Caco-2 (cell line): ENCODE data around the gene AOC3. TPM values are rescaled to one million over a fixed set of nuclear protein-coding genes. Genes with fewer than 3 reads are reported as not detected.
A peak's percentile ranks its signal among the peaks of the same experiment; 100 is the strongest.

Source experiments
- BruUV-seq: library from RNA; stranded (reverse); fragments of 400-500 nt; replicated peaks from 2 replicates; lab custom pipeline; 2021; lab: Mats Ljungman, UMichigan
- CTCF ChIA-PET: fragments of 300-600 bp; sonication (Branson Sonifier 250); formaldehyde crosslinking; loops from one replicate; lab custom pipeline; 2022; ENCODE audit warnings: antibody characterized with exemption; lab: Charles Lee
- POLR2A ChIA-PET: fragments of 300-600 bp; sonication (Branson Sonifier 250); formaldehyde crosslinking; loops from one replicate; lab custom pipeline; 2022; ENCODE audit warnings: antibody characterized with exemption; lab: Charles Lee
- DNase-seq, 2 experiments: peaks; one replicate each; pipeline versions ENCODE4 v3.0.0 to v3.0.0-alpha.2; 2020 to 2022
- H3K27me3 ChIP-seq: replicated peaks from 2 replicates; pipeline ENCODE4 v1.6.0; 2011; ENCODE audit warnings: low read length; ENCODE audit not compliant: control insufficient read depth, insufficient read depth
- H3K36me3 ChIP-seq: 2 replicates; pipeline ENCODE4 v1.5.1; 2011; ENCODE audit warnings: low read length; ENCODE audit not compliant: control insufficient read depth, insufficient read depth
- H3K4me1 ChIP-seq: fragments of 250-450 bp; sonication (Bioruptor Pico); 2 replicates; pipeline ENCODE4 v1.5.1; 2020; ENCODE audit warnings: mild to moderate bottlenecking
- H3K4me3 ChIP-seq: 2 replicates; pipeline ENCODE4 v1.5.1; 2011; ENCODE audit warnings: low read depth, mild to moderate bottlenecking, control low read depth, low read length
- H3K9me3 ChIP-seq: fragments of 250-450 bp; sonication (Bioruptor Pico); 2 replicates; pipeline ENCODE4 v1.5.1; 2020; ENCODE audit warnings: mild to moderate bottlenecking, moderate library complexity
- H3K27ac Mint-ChIP-seq: one replicate; pipeline ENCODE4 v1.8.0; 2022; ENCODE audit warnings: mixed read lengths; ENCODE audit not compliant: unreplicated experiment
- H3K27me3 Mint-ChIP-seq: one replicate; pipeline ENCODE4 v1.8.0; 2022; ENCODE audit warnings: mixed read lengths; ENCODE audit not compliant: insufficient read depth, unreplicated experiment
- H3K36me3 Mint-ChIP-seq: one replicate; pipeline ENCODE4 v1.8.0; 2022; ENCODE audit warnings: mild to moderate bottlenecking, mixed read lengths; ENCODE audit not compliant: insufficient read depth, unreplicated experiment
- H3K4me1 Mint-ChIP-seq: one replicate; pipeline ENCODE4 v1.8.0; 2022; ENCODE audit warnings: low read depth, mixed read lengths; ENCODE audit not compliant: unreplicated experiment
- H3K4me3 Mint-ChIP-seq: one replicate; pipeline ENCODE4 v1.8.0; 2022; ENCODE audit warnings: mild to moderate bottlenecking, moderate library complexity, mixed read lengths; ENCODE audit not compliant: unreplicated experiment
- H3K9me3 Mint-ChIP-seq: one replicate; pipeline ENCODE4 v1.8.0; 2022; ENCODE audit warnings: mixed read lengths; ENCODE audit not compliant: unreplicated experiment
- CTCF ChIP-seq, 2 experiments: fragments of 200-600 bp in 1 of 2; IDR thresholded peaks; 1 replicate in 1 of 2; 2 replicates in 1 of 2; pipeline versions ENCODE4 v1.5.1 to v1.8.0; 2011 to 2022; ENCODE audit warnings: antibody characterized with exemption in 1 of 2, control low read depth in 1 of 2, inconsistent platforms in 1 of 2, low read depth in 1 of 2, low read length in 1 of 2, mild to moderate bottlenecking in 1 of 2, moderate library complexity in 1 of 2; ENCODE audit not compliant: insufficient read depth in 1 of 2, severe bottlenecking in 1 of 2, unreplicated experiment in 1 of 2
- intact Hi-C: fragments of 100-400 bp; cut with micrococcal nuclease; formaldehyde crosslinking; loops from one replicate; pipeline ENCODE4 v1.10.0; 2022; ENCODE audit not compliant: unreplicated experiment
- total RNA-seq: library from RNA; stranded (reverse); gene quantifications from 2 replicates; pipeline ENCODE4 v1.2.3, GENCODE V29; 2022

AOC3 gene
- total RNA-seq, 1 experiment from 2014 or later, result 0.93 TPM

DNA sequence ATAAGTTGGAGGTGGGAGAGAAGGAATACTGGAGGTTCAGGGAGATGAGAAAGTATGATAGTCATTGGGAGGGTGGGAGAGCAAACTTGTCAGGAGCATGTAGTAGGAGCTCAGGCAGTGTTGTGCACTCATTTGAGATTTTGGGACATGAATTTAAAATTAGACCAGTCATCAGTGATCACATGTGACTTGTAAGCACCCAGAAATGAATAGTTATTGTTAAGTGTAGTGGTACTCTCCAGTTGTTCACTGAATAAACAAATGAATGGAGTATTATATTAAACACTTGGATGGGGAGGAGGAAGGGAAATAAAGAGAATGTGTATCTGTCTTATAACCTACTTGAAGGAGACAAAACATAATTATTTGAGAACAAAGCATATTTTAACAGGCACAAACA lies 20.0 kb upstream of the AOC3 start:
- Mint-ChIP-seq H3K4me1 (no peaks in the 10 kb centered on the region), H3K4me3 (no peak overlapping the region), H3K27me3 (no peaks in the 10 kb centered on the region), H3K36me3 (peaks cover 29% of the 10 kb centered on the region), H3K9me3 (no peaks in the 10 kb centered on the region), H3K27ac (no peak overlapping the region)
- ChIA-PET CTCF (no interaction called here), POLR2A (no interaction called here)
- BruUV-seq, result no TSS peak
- H3K36me3 ChIP-seq, result no peaks in the 10 kb centered on the region; the same call in 1 of the 2 replicates
- H3K27me3 ChIP-seq, result no peaks in the 10 kb centered on the region
- 0 out of 2 replicates have a peak, but pooled peaks cover 14% of the 10 kb centered on the region for H3K4me1 ChIP-seq
- H3K4me3 ChIP-seq, result no peak overlapping the region
- H3K9me3 ChIP-seq, result no peaks in the 10 kb centered on the region
- no peak for DNase-seq
- intact Hi-C loops, result no loop called here
- TF ChIP-seq CTCF (IDR thresholded peaks at IDR 0.05; ENCODE audit: insufficient read depth in 1 of 2, low read depth in 1 of 2, low read length in 1 of 2, severe bottlenecking in 1 of 2, unreplicated experiment in 1 of 2), result no peak

DNA sequence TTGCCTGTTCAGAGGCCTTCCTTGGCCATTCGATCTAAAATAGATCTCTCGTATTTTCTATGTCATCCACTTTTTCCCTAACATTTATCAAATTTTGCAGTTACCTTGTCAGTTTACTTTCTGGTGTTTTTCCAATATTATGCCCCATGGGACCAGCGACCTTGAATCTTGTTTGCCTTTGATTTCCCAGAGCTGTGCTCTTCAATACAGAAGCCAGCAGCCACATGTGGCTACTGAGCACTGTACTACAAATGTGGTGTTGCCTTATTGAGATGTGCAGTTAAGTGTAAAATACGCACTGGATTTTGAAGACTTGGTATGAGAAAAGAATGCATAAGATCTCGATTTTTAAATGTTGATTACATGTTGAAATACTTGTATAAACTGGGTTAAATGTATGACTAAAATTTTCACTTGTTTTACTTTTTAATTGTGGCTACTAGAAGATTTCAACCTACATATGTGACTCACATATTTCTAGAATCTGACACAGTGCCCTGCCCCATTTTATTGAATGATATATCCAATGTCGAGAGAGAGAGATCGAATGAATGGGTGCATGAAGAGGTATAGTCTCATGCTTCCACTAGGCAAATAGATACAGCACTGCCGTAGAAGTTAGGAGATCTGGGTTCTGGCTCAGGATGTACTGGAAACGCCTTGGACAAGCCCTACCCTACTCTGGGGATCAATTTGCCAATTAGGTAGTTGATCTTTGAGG lies 18.6 kb upstream of the AOC3 start:
- peak overlapping the region; percentile 97 for H3K4me3 ChIP-seq
- intact Hi-C loops, result no loop called here
- ChIA-PET CTCF (interaction anchor here (1.3 to 1.4 kb wide), 2 partner anchors 9 to 12 kb away, joined by 3 to 11 read pairs; partner anchors contain the start of gene BECN1), POLR2A (interaction anchor here (1.8 kb wide), 1 partner anchor 8 kb away, joined by 19 read pairs; the partner anchor contains the start of gene BECN1)
- Mint-ChIP-seq H3K27ac (peak overlapping the region; percentile 95), H3K4me3 (peak overlapping the region; percentile 91), H3K27me3 (no peaks in the 10 kb centered on the region), H3K36me3 (peaks cover 43% of the 10 kb centered on the region), H3K4me1 (no peaks in the 10 kb centered on the region), H3K9me3 (no peaks in the 10 kb centered on the region)
- no peaks in the 10 kb centered on the region; the same call in 1 of the 2 replicates for H3K36me3 ChIP-seq
- no peaks in the 10 kb centered on the region for H3K9me3 ChIP-seq
- no peak for TF ChIP-seq CTCF (IDR thresholded peaks at IDR 0.05; ENCODE audit: insufficient read depth in 1 of 2, low read depth in 1 of 2, low read length in 1 of 2, severe bottlenecking in 1 of 2, unreplicated experiment in 1 of 2)
- H3K4me1 ChIP-seq, result 0 out of 2 replicates have a peak, but pooled peaks cover 14% of the 10 kb centered on the region
- H3K27me3 ChIP-seq, result no peaks in the 10 kb centered on the region
- BruUV-seq, result no TSS peak
- no peak for DNase-seq

DNA sequence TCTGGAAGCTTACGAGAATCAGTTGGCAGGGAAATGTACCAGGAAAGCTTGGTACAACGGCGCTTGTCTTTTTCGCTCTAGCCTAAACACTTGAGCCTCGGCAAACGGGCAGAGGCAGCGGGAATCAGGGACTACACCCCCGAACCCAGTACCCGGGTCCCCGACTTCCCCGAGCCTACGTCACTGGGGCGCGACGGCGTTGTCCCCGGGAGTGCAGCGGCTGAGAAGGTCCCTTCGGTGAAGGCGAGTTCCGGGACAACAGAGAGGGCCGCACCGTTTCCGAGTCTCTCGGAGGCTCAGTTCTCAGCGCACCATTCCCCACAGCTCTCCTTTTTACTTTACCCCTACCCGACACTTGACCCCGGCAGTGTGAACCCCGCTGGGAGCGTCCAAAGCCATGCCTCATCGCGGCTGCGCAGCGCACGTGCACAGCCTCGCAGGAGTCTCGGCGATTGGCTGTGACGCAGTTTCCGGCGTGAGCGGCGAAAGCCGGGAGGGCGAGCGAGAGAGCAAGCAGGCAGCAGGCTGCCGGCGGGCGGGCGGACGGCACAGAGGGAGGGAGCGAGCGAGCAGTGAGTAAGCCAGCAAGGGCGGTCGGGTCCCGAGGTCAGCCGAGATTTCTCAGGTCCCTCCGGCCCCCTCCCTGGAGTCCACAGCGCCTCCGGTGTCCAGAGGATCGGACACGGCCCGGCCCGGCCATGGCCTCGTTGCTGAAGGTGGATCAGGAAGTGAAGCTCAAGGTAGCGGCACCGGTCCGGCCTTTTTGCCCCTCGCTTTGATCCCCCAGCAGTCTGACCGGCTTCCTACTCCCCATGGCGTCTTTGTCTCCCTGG lies 17.8 kb upstream of the AOC3 start, which contains the start of gene PSME3:
PSME3 (plus strand) TSS at position 464 of the 833 bp plus-strand sequence; CDS start at position 699, 235 bp downstream.
- ChIA-PET POLR2A (interaction anchor here (0.6 to 1.8 kb wide), 5 partner anchors 9 to 165 kb away, joined by 3 to 19 read pairs (median 5); partner anchors contain the start of genes BECN1, RPL27 and VPS25), CTCF (interaction anchor here (0.6 to 1.4 kb wide), 6 partner anchors 9 to 486 kb away, joined by 3 to 11 read pairs (median 4); partner anchors contain the start of gene BECN1)
- no peaks in the 10 kb centered on the region for H3K9me3 Mint-ChIP-seq
- peaks cover 50% of the 10 kb centered on the region for H3K36me3 Mint-ChIP-seq
- H3K4me3 ChIP-seq, result peak within 1 kb of the TSS; percentile 97
- BruUV-seq, result TSS peak; percentile 80
- DNase-seq, result peak; percentile 91 to 92
- peaks cover 4% of the 10 kb centered on the region for H3K36me3 ChIP-seq
- TF ChIP-seq CTCF (IDR thresholded peaks at IDR 0.05; ENCODE audit: insufficient read depth in 1 of 2, low read depth in 1 of 2, low read length in 1 of 2, severe bottlenecking in 1 of 2, unreplicated experiment in 1 of 2), result no peak
- peak within 1 kb of the TSS; percentile 91 for H3K4me3 Mint-ChIP-seq
- no peaks in the 10 kb centered on the region for H3K27me3 ChIP-seq
- H3K4me1 Mint-ChIP-seq, result no peaks in the 10 kb centered on the region
- 0 out of 2 replicates have a peak, but pooled peaks cover 14% of the 10 kb centered on the region for H3K4me1 ChIP-seq
- no peaks in the 10 kb centered on the region for H3K27me3 Mint-ChIP-seq
- H3K27ac Mint-ChIP-seq, result peak within 1 kb of the TSS; percentile 95
- no peaks in the 10 kb centered on the region for H3K9me3 ChIP-seq
- intact Hi-C loops, result no loop called here
